ENCODE results near the gene EFR3B.
"Not testable (repeated sequence)": the region's sequence is repeated elsewhere in the genome, so short reads cannot be mapped to it uniquely, and the experiment has no call there.

EFR3B gene

GRCh38 chr2:25160376-25160775 is 118.5 kb downstream of the EFR3B start:
- no peaks in the 10 kb centered on the region for H3K36me3 ChIP-seq (ENCODE audit: insufficient read depth, low read length)
- H3K4me3 ChIP-seq (ENCODE audit: low read length), result no peak overlapping the region
- H3K27me3 ChIP-seq (ENCODE audit: control insufficient read depth, insufficient read depth, low read length), result peaks cover 21% of the 10 kb centered on the region
- H3K4me1 ChIP-seq (ENCODE audit: control insufficient read depth, insufficient read depth, low read length), result no peaks in the 10 kb centered on the region
- H3K4me2 ChIP-seq (ENCODE audit: low read length), result no peak overlapping the region
- H3K9me3 ChIP-seq (replicated peaks; ENCODE audit: low read length), result no peaks in the 10 kb centered on the region
- H3K9ac ChIP-seq (ENCODE audit: low read depth, low read length), result no peak overlapping the region

- H3K9ac ChIP-seq (ENCODE audit: low read depth, low read length), result no peak overlapping the region
- H3K27me3 ChIP-seq (ENCODE audit: control insufficient read depth, insufficient read depth, low read length), result peaks cover 30% of the 10 kb centered on the region
- no peaks in the 10 kb centered on the region for H3K36me3 ChIP-seq (ENCODE audit: insufficient read depth, low read length)
- no peaks in the 10 kb centered on the region for H3K4me1 ChIP-seq (ENCODE audit: control insufficient read depth, insufficient read depth, low read length)
- no peaks in the 10 kb centered on the region for H3K9me3 ChIP-seq (replicated peaks; ENCODE audit: low read length)
- peak overlapping the region; percentile 51 for H3K4me2 ChIP-seq (ENCODE audit: low read length)
- H3K4me3 ChIP-seq (ENCODE audit: low read length), result peak overlapping the region; percentile 48
These were observed 119.3 kb downstream of the EFR3B start for GRCh38 chr2:25161055-25161781.

GRCh38 chr2:25162061-25162460 is 120.2 kb downstream of the EFR3B start:
- H3K4me2 ChIP-seq (ENCODE audit: low read length); H3K36me3 ChIP-seq (ENCODE audit: insufficient read depth, low read length); H3K4me1 ChIP-seq (ENCODE audit: control insufficient read depth, insufficient read depth, low read length); H3K4me3 ChIP-seq (ENCODE audit: low read length); H3K9ac ChIP-seq (ENCODE audit: low read depth, low read length); H3K9me3 ChIP-seq (replicated peaks; ENCODE audit: low read length): not testable (repeated sequence)
- peaks cover 38% of the 10 kb centered on the region for H3K27me3 ChIP-seq (ENCODE audit: control insufficient read depth, insufficient read depth, low read length)

GRCh38 chr2:25164561-25164960 is 122.7 kb downstream of the EFR3B start:
- Histone ChIP-seq H3K4me1 (ENCODE audit: control insufficient read depth, insufficient read depth, low read length) (peaks cover 5% of the 10 kb centered on the region), H3K9ac (ENCODE audit: low read depth, low read length) (no peak overlapping the region), H3K4me2 (ENCODE audit: low read length) (no peak overlapping the region), H3K4me3 (ENCODE audit: low read length) (no peak overlapping the region), H3K9me3 (replicated peaks; ENCODE audit: low read length) (no peaks in the 10 kb centered on the region), H3K27me3 (ENCODE audit: control insufficient read depth, insufficient read depth, low read length) (peaks cover 62% of the 10 kb centered on the region), H3K36me3 (ENCODE audit: insufficient read depth, low read length) (no peaks in the 10 kb centered on the region)

- H3K36me3 ChIP-seq (ENCODE audit: insufficient read depth, low read length), result no peaks in the 10 kb centered on the region
- peaks cover 5% of the 10 kb centered on the region for H3K4me1 ChIP-seq (ENCODE audit: control insufficient read depth, insufficient read depth, low read length)
- no peak overlapping the region for H3K4me3 ChIP-seq (ENCODE audit: low read length)
- peaks cover 76% of the 10 kb centered on the region for H3K27me3 ChIP-seq (ENCODE audit: control insufficient read depth, insufficient read depth, low read length)
- H3K9me3 ChIP-seq (replicated peaks; ENCODE audit: low read length), result no peaks in the 10 kb centered on the region
- H3K4me2 ChIP-seq (ENCODE audit: low read length), result no peak overlapping the region
- no peak overlapping the region for H3K9ac ChIP-seq (ENCODE audit: low read depth, low read length)
These were observed 124.4 kb downstream of the EFR3B start for GRCh38 chr2:25165992-25166875.

GRCh38 chr2:25168256-25169072 is 126.6 kb downstream of the EFR3B start, which contains the start of gene POMC:
POMC (minus strand) TSS chr2:25168580; CDS start chr2:25164772, 3,808 bp downstream.
- Histone ChIP-seq H3K4me2 (ENCODE audit: low read length) (peak within 1 kb of the TSS; percentile 84), H3K4me1 (ENCODE audit: control insufficient read depth, insufficient read depth, low read length) (peaks cover 5% of the 10 kb centered on the region), H3K9me3 (replicated peaks; ENCODE audit: low read length) (no peaks in the 10 kb centered on the region), H3K36me3 (ENCODE audit: insufficient read depth, low read length) (no peaks in the 10 kb centered on the region), H3K27me3 (ENCODE audit: control insufficient read depth, insufficient read depth, low read length) (peaks cover 80% of the 10 kb centered on the region), H3K9ac (ENCODE audit: low read depth, low read length) (no peak within 1 kb of the TSS), H3K4me3 (ENCODE audit: low read length) (peak within 1 kb of the TSS; percentile 63)

GRCh38 chr2:25169073-25169470 is 127.2 kb downstream of the EFR3B start:
- H3K4me2 ChIP-seq (ENCODE audit: low read length), result no peak overlapping the region
- H3K36me3 ChIP-seq (ENCODE audit: insufficient read depth, low read length), result no peaks in the 10 kb centered on the region
- no peaks in the 10 kb centered on the region for H3K9me3 ChIP-seq (replicated peaks; ENCODE audit: low read length)
- H3K4me3 ChIP-seq (ENCODE audit: low read length), result no peak overlapping the region
- peaks cover 80% of the 10 kb centered on the region for H3K27me3 ChIP-seq (ENCODE audit: control insufficient read depth, insufficient read depth, low read length)
- peaks cover 5% of the 10 kb centered on the region for H3K4me1 ChIP-seq (ENCODE audit: control insufficient read depth, insufficient read depth, low read length)
- no peak overlapping the region for H3K9ac ChIP-seq (ENCODE audit: low read depth, low read length)

GRCh38 chr2:25170888-25171287 is 129.0 kb downstream of the EFR3B start:
- Histone ChIP-seq H3K4me1 (ENCODE audit: control insufficient read depth, insufficient read depth, low read length) (peaks cover 5% of the 10 kb centered on the region), H3K4me3 (ENCODE audit: low read length) (no peak overlapping the region), H3K4me2 (ENCODE audit: low read length) (no peak overlapping the region), H3K9ac (ENCODE audit: low read depth, low read length) (no peak overlapping the region), H3K9me3 (replicated peaks; ENCODE audit: low read length) (no peaks in the 10 kb centered on the region), H3K27me3 (ENCODE audit: control insufficient read depth, insufficient read depth, low read length) (peaks cover 74% of the 10 kb centered on the region), H3K36me3 (ENCODE audit: insufficient read depth, low read length) (no peaks in the 10 kb centered on the region)

GRCh38 chr2:25173719-25174118 is 131.8 kb downstream of the EFR3B start:
- H3K4me1 ChIP-seq (ENCODE audit: control insufficient read depth, insufficient read depth, low read length), result no peaks in the 10 kb centered on the region
- no peaks in the 10 kb centered on the region for H3K9me3 ChIP-seq (replicated peaks; ENCODE audit: low read length)
- no peak overlapping the region for H3K4me3 ChIP-seq (ENCODE audit: low read length)
- no peak overlapping the region for H3K9ac ChIP-seq (ENCODE audit: low read depth, low read length)
- H3K4me2 ChIP-seq (ENCODE audit: low read length), result no peak overlapping the region
- peaks cover 70% of the 10 kb centered on the region for H3K27me3 ChIP-seq (ENCODE audit: control insufficient read depth, insufficient read depth, low read length)
- H3K36me3 ChIP-seq (ENCODE audit: insufficient read depth, low read length), result no peaks in the 10 kb centered on the region

GRCh38 chr2:25174192-25174861 is 132.5 kb downstream of the EFR3B start:
- Histone ChIP-seq H3K9me3 (replicated peaks; ENCODE audit: low read length) (no peaks in the 10 kb centered on the region), H3K9ac (ENCODE audit: low read depth, low read length) (no peak overlapping the region), H3K4me3 (ENCODE audit: low read length) (no peak overlapping the region), H3K27me3 (ENCODE audit: control insufficient read depth, insufficient read depth, low read length) (peaks cover 70% of the 10 kb centered on the region), H3K4me2 (ENCODE audit: low read length) (no peak overlapping the region), H3K36me3 (ENCODE audit: insufficient read depth, low read length) (no peaks in the 10 kb centered on the region), H3K4me1 (ENCODE audit: control insufficient read depth, insufficient read depth, low read length) (no peaks in the 10 kb centered on the region)

GRCh38 chr2:25176138-25176537 is 134.3 kb downstream of the EFR3B start:
- Histone ChIP-seq H3K9me3 (replicated peaks; ENCODE audit: low read length) (no peaks in the 10 kb centered on the region), H3K4me1 (ENCODE audit: control insufficient read depth, insufficient read depth, low read length) (no peaks in the 10 kb centered on the region), H3K27me3 (ENCODE audit: control insufficient read depth, insufficient read depth, low read length) (peaks cover 61% of the 10 kb centered on the region), H3K4me2 (ENCODE audit: low read length) (no peak overlapping the region), H3K9ac (ENCODE audit: low read depth, low read length) (no peak overlapping the region), H3K4me3 (ENCODE audit: low read length) (no peak overlapping the region), H3K36me3 (ENCODE audit: insufficient read depth, low read length) (no peaks in the 10 kb centered on the region)
